Activated CD4-positive, alpha-beta T cell treated with anti-CD3 and anti-CD28 coated beads, Interleukin-2, amount 10 ng/mL, durations not matched to agents 7 days and 5 days (primary cell): ENCODE measurements around the gene SELPLG. TPM values are rescaled to one million over a fixed set of nuclear protein-coding genes. Genes with fewer than 3 reads are reported as not detected.

ENCODE experiments used
- CTCF ChIA-PET: fragments of 350-600 bp; sonication (Branson Sonifier 250); formaldehyde crosslinking; loops from one replicate; lab custom pipeline; 2021; ENCODE audit warnings: antibody characterized with exemption; lab: Charles Lee
- POLR2A ChIA-PET: fragments of 350-600 bp; sonication (Branson Sonifier 250); formaldehyde crosslinking; loops from one replicate; lab custom pipeline; 2021; ENCODE audit warnings: antibody characterized with exemption; lab: Charles Lee
- DNase-seq: peaks from one replicate; pipeline ENCODE4 v3.0.0-alpha.2; 2020
- H3K27ac Mint-ChIP-seq: one replicate; pipeline ENCODE4 v1.8.0; 2021; ENCODE audit warnings: mild to moderate bottlenecking, moderate library complexity, mixed read lengths
- H3K27me3 Mint-ChIP-seq: one replicate; pipeline ENCODE4 v1.8.0; 2021; ENCODE audit warnings: mixed read lengths
- H3K36me3 Mint-ChIP-seq: one replicate; pipeline ENCODE4 v1.8.0; 2021; ENCODE audit warnings: low read depth, mixed read lengths
- H3K4me1 Mint-ChIP-seq: one replicate; pipeline ENCODE4 v1.8.0; 2021; ENCODE audit warnings: mixed read lengths
- H3K4me3 Mint-ChIP-seq: one replicate; pipeline ENCODE4 v1.8.0; 2021; ENCODE audit warnings: mild to moderate bottlenecking, moderate library complexity, mixed read lengths
- H3K9me3 Mint-ChIP-seq: one replicate; pipeline ENCODE4 v1.8.0; 2021; ENCODE audit warnings: mixed read lengths
- total RNA-seq, 2 experiments: library from RNA; stranded (reverse); gene quantifications; one replicate each; pipeline ENCODE4 v1.2.3, GENCODE V29; 2021

SELPLG gene
- total RNA-seq, 2 experiments from 2014 or later = 207 to 214 TPM

- H3K9me3 Mint-ChIP-seq = no peaks in the 10 kb centered on the region
- CTCF ChIA-PET = interaction anchor here (1.4 kb wide), 1 partner anchor 25 kb away, joined by 3 read pairs; no protein-coding TSS in a partner anchor
- POLR2A ChIA-PET = no interaction called here
- no peak overlapping the region for H3K4me3 Mint-ChIP-seq
- peaks cover 13% of the 10 kb centered on the region for H3K36me3 Mint-ChIP-seq
- no peak overlapping the region for H3K27ac Mint-ChIP-seq
- DNase-seq = no peak
- peaks cover 44% of the 10 kb centered on the region for H3K4me1 Mint-ChIP-seq
- no peaks in the 10 kb centered on the region for H3K27me3 Mint-ChIP-seq
Measured at GRCh38 chr12:108642899-108643654, 9.4 kb upstream of the SELPLG start.

DNA sequence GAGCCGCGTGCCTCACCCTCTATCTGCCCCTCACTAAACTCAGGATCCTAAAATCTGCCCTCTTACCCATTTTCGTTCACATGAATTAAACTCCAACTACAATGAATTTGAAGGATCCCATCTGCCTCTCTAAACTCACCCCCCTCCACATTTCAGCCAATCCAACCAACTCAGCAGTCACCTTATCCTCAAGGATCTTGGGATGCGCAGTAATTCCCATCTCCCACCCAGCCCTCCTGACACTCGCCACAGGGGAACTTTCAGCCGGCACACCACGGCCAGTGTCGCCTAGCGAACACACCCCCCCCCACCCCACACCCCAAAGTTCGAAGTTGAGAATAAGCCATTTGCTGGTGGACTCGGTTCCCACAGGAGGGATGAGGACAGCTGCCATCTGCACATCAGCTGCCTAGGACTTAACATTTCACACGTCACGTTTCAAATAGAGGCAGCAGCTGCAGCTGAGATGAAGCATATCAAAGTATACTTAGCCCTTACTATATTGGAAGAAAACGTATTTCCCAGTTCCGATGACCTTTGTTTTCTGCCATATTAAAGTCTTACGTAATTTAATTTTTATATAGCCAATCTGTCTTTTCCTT lies 8.7 kb upstream of the SELPLG start:
- Mint-ChIP-seq H3K4me1 (peaks cover 46% of the 10 kb centered on the region), H3K9me3 (no peaks in the 10 kb centered on the region), H3K27ac (no peak overlapping the region), H3K36me3 (peaks cover 11% of the 10 kb centered on the region), H3K4me3 (no peak overlapping the region), H3K27me3 (no peaks in the 10 kb centered on the region)
- POLR2A ChIA-PET = no interaction called here
- CTCF ChIA-PET = interaction anchor here (0.9 to 4.1 kb wide), 3 partner anchors 22 to 25 kb away, joined by 3 to 17 read pairs (median 3); no protein-coding TSS in a partner anchor
- no peak for DNase-seq

DNA sequence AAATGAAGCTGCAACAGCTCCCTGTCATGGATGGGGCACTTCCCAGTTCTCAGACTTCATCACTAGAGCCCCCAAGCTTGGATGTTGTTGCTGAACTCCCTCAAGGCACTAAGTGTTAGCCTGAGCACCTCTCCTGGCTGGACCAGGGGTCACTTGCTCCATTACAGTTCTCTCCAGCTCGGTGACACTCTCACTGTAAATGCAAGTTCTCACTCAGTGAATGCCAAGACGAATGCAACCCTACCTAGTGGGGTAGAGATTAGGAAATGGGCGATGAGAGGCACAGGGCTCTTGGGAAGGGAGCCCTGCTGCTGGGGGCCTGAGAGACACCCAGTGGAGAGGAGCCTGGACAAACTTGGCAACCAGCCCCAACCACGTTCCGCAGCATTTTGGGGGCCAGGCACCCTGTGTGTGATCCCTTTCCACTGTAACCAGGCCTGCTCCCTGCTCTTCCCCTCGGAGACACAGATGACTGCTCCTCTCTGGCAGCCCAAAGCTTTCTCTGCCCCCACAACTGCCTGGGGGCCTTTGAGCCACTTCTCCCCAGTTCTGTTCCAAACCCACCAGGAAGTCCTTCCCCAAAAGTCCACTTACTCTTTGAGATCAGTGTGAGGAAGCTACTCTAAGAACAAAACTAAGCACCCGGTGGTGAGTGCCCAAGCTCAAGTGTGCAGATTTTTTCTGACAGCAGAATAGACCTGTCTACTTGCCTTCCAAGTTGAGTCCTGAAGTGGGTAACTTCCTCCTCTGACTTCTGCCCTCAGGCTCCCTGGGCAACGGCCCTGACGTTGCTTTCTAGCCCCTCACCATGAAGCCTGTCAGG lies 8.0 kb upstream of the SELPLG start:
- peak overlapping the region; percentile 57 for H3K27ac Mint-ChIP-seq
- ChIA-PET POLR2A (no interaction called here), CTCF (interaction anchor here (0.9 to 4.1 kb wide), 2 partner anchors 23 to 24 kb away, joined by 3 to 17 read pairs; no protein-coding TSS in a partner anchor)
- H3K4me3 Mint-ChIP-seq = no peak overlapping the region
- H3K27me3 Mint-ChIP-seq = no peaks in the 10 kb centered on the region
- H3K4me1 Mint-ChIP-seq = peaks cover 48% of the 10 kb centered on the region
- peaks cover 11% of the 10 kb centered on the region for H3K36me3 Mint-ChIP-seq
- DNase-seq = no peak
- H3K9me3 Mint-ChIP-seq = no peaks in the 10 kb centered on the region

DNA sequence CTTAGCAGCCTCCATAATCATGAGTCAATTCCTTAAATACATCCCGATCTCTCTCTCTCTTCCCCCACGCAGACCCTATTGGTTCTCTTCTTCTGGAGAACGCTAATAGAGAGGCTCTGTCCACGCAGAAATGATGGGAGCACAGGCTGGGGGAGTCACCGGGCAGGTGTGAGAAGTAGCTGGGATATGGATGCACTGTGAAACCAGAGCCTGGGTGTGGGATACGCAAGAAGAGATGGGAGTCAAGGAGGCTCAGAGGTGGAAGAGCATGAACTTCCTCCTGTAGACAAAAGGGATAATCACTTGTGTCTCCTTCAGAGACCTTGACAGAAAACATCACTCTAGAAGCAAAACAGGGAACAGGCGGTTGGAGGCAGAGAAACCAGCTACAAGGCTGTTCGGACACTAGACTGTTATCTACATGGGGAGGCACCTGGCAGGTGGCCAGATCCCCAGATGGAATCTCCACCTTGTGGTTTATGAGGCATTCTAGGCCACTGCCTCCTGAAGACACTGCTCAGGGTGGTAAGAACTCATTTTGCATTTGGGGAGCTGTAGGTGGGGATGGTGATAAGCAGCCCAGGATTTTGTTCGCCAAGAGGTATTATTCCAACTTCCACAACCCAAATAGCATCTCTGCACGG lies 7.2 kb upstream of the SELPLG start:
- Mint-ChIP-seq H3K36me3 (peaks cover 11% of the 10 kb centered on the region), H3K4me1 (peaks cover 46% of the 10 kb centered on the region), H3K27ac (no peak overlapping the region), H3K4me3 (no peak overlapping the region), H3K27me3 (no peaks in the 10 kb centered on the region), H3K9me3 (no peaks in the 10 kb centered on the region)
- ChIA-PET CTCF (interaction anchor here (4.1 kb wide), 1 partner anchor 23 kb away, joined by 17 read pairs; no protein-coding TSS in a partner anchor), POLR2A (no interaction called here)
- no peak for DNase-seq

DNA sequence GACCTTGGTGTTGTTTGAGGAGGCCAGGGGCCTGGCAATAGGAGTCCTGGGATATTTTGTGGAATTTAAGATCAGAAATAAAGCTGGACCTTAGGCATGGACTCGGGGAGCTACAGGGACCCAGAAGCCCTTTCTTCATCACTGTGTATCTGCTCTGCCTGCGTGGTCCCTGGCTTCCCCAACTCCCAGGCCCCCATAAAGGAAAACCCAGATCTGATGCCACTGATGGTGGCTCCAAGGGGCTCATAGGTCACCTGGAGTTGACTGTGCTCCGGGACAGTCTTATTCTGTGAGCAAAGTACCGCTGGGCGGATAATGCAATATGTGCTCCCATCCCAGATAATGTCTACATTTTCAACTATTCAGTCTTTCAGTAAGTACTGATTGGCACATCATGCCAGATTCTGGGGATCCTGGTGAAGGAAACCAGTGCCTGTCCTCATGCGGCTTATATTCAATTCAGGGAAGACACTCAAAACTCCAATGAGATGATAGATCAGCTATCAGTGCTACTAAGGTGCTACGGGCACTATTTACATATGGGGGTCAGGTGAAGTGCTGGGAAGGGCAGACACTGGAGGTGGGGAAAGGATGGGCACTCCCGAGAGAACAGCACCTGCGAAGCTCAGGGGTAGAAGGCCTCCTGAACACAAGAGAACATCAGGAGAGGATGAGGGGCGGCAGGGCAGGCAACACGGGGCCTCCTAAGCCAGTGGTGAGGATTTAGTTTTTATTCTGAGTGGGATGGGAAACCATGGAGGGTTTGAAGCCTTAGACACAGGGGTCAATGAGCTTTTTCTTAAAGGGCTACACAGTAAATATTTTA lies 5.5 kb upstream of the SELPLG start:
- Mint-ChIP-seq H3K27ac (no peak overlapping the region), H3K4me3 (no peak overlapping the region), H3K36me3 (no peaks in the 10 kb centered on the region), H3K4me1 (peaks cover 50% of the 10 kb centered on the region), H3K9me3 (no peaks in the 10 kb centered on the region), H3K27me3 (no peaks in the 10 kb centered on the region)
- POLR2A ChIA-PET = interaction anchor here (0.9 kb wide), 1 partner anchor 46 kb away, joined by 3 read pairs; no protein-coding TSS in a partner anchor
- no peak for DNase-seq
- CTCF ChIA-PET = interaction anchor here (0.6 to 4.1 kb wide), 6 partner anchors 11 to 193 kb away, joined by 3 to 17 read pairs (median 4); partner anchors contain the start of gene ISCU

GRCh38 chr12:108638141-108638827 lies 4.6 kb upstream of the SELPLG start:
- CTCF ChIA-PET = interaction anchor here (1.2 to 4.1 kb wide), 5 partner anchors 11 to 76 kb away, joined by 3 to 17 read pairs (median 3); partner anchors contain the start of gene ISCU
- Mint-ChIP-seq H3K9me3 (no peaks in the 10 kb centered on the region), H3K36me3 (peaks cover 4% of the 10 kb centered on the region), H3K4me3 (no peak overlapping the region), H3K27me3 (no peaks in the 10 kb centered on the region), H3K27ac (peak overlapping the region; percentile 9), H3K4me1 (peaks cover 55% of the 10 kb centered on the region)
- DNase-seq = no peak
- POLR2A ChIA-PET = interaction anchor here (0.9 kb wide), 1 partner anchor 47 kb away, joined by 3 read pairs; no protein-coding TSS in a partner anchor

GRCh38 chr12:108637222-108637971 lies 3.7 kb upstream of the SELPLG start:
- H3K9me3 Mint-ChIP-seq = no peaks in the 10 kb centered on the region
- DNase-seq = no peak
- H3K27me3 Mint-ChIP-seq = no peaks in the 10 kb centered on the region
- H3K4me1 Mint-ChIP-seq = peaks cover 55% of the 10 kb centered on the region
- H3K4me3 Mint-ChIP-seq = no peak overlapping the region
- H3K27ac Mint-ChIP-seq = peak overlapping the region; percentile 60
- ChIA-PET CTCF (interaction anchor here (0.6 to 3.6 kb wide), 5 partner anchors 12 to 75 kb away, joined by 3 to 11 read pairs (median 4); partner anchors contain the start of gene ISCU), POLR2A (no interaction called here)
- H3K36me3 Mint-ChIP-seq = peaks cover 10% of the 10 kb centered on the region

DNA sequence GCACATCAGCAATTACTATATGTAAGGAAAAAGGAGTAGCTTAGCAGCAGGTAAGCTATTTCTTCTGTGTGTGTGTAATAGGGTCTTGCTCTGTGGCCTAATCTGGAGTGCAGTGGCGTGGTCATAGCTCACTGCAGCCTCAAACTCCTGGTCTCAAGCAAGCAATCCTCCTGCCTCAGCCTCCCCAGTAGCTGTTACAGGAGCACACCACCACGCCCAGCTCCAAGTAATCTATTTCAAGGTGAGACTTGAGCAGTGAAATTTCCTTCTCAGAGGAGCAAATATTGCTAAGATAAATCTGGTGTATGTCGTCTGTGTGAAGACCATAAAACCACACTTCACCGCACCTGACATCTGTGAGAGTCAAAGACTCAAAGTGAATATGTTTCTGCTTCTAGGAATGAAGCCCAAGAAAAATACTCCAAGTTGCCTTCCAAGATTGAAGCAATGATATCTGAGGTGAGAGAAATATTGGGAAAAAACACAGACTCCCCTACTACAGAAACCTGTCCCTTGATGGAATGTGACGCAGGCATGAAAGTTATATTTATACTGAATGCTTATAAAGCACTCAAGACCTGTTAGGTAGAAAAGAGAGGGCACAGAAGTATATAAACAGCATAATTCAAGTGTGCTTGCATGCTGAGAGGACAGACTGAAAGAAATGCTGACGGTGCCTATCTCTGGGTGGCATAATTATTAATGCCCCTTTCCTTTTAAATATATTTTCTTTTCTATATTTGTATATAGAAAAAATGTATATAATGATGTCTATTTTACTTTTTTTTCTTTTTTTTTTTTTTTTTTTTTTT lies 2.5 kb upstream of the SELPLG start:
- Mint-ChIP-seq H3K4me3 (peak overlapping the region; percentile 98), H3K4me1 (peaks cover 49% of the 10 kb centered on the region), H3K27me3 (no peaks in the 10 kb centered on the region), H3K27ac (peak overlapping the region; percentile 100), H3K36me3 (peaks cover 20% of the 10 kb centered on the region), H3K9me3 (no peaks in the 10 kb centered on the region)
- POLR2A ChIA-PET = no interaction called here
- DNase-seq = no peak
- CTCF ChIA-PET = interaction anchor here (0.7 to 9.8 kb wide), 7 partner anchors 9 to 71 kb away, joined by 3 to 115 read pairs (median 10); no protein-coding TSS in a partner anchor

DNA sequence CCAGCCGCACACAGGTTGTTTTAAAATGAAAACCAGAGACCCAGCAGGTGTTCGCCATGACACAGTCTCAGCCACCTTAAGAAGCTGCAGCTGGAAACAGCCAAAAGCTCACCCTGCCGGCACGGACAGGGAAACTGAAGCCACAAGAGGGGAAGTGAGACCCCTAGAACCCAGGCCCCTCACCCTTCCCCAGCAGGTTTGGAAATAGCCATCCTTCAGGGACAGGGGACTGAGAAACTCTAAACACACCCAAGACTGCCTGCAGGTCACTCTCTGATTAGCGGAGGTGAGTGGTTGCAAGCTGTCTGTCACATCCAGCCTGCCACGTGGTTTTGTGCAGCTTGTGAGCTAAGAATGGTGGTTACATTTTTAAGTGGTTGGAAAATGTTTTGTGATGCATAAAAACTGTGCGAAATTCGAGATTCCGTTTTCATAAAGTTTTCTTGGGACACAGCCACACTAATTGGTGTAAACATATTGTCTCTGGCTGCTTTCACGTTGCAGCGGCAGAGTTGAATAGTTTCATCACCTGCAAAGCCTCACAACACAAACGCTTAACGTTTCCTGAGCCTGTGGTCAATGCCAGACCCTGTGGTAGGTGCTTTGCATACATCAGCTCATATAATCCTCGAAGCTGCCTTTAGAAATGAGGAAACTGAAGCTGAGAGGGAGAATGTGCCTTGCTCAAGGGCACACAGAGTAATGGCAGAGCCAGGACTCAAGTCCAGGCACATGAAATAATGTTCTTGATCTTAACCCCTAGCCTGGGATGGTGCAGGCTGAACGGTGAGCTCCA lies 1.7 kb upstream of the SELPLG start:
- H3K4me1 Mint-ChIP-seq = peaks cover 49% of the 10 kb centered on the region
- H3K9me3 Mint-ChIP-seq = no peaks in the 10 kb centered on the region
- no peaks in the 10 kb centered on the region for H3K27me3 Mint-ChIP-seq
- ChIA-PET POLR2A (no interaction called here), CTCF (interaction anchor here (0.7 to 9.8 kb wide), 9 partner anchors 8 to 70 kb away, joined by 3 to 115 read pairs (median 8); no protein-coding TSS in a partner anchor)
- DNase-seq = peak; percentile 76
- H3K4me3 Mint-ChIP-seq = peak overlapping the region; percentile 98
- H3K36me3 Mint-ChIP-seq = peaks cover 27% of the 10 kb centered on the region
- peak overlapping the region; percentile 100 for H3K27ac Mint-ChIP-seq
